Spleen (tissue), 11 donors: Measurements from ENCODE around the gene C11orf91. TPM values are rescaled to one million over a fixed set of nuclear protein-coding genes. Genes with fewer than 3 reads are reported as not detected.

Experiments
- DNase-seq: peaks from one replicate; pipeline ENCODE4 v3.0.0-alpha.2; 2020
- H3K27ac ChIP-seq, 8 donors: fragments of 200-600 bp; sonication (generic) in 7 of 8; 1 replicate in 4 of 8; 2 replicates in 4 of 8; pipeline versions ENCODE4 v1.5.0 to v1.8.0; 2016 to 2021; ENCODE audit warnings: inconsistent platforms in 4 of 8, mild to moderate bottlenecking in 4 of 8, moderate library complexity in 1 of 8
- H3K27me3 ChIP-seq, 7 donors: fragments of 200-600 bp; sonication (generic) in 6 of 7; replicated peaks in 1 of 7; 1 replicate in 4 of 7; 2 replicates in 3 of 7; pipeline versions ENCODE4 v1.5.0 to v1.8.0; 2016 to 2021; ENCODE audit warnings: inconsistent platforms in 3 of 7, mild to moderate bottlenecking in 1 of 7
- H3K36me3 ChIP-seq, 6 donors: fragments of 200-600 bp; sonication (generic) in 5 of 6; 1 replicate in 4 of 6; 2 replicates in 2 of 6; pipeline versions ENCODE4 v1.5.0 to v1.8.0; 2016 to 2021; ENCODE audit warnings: inconsistent platforms in 2 of 6
- H3K4me1 ChIP-seq, 6 donors: fragments of 200-600 bp; sonication (generic) in 5 of 6; 1 replicate in 3 of 6; 2 replicates in 3 of 6; pipeline versions ENCODE4 v1.5.0 to v1.8.0; 2016 to 2021; ENCODE audit warnings: inconsistent platforms in 3 of 6
- H3K4me3 ChIP-seq, 8 donors: fragments of 200-600 bp; sonication (generic) in 7 of 8; 1 replicate in 4 of 8; 2 replicates in 4 of 8; pipeline versions ENCODE4 v1.5.0 to v1.8.0; 2016 to 2021; ENCODE audit warnings: inconsistent platforms in 4 of 8, mild to moderate bottlenecking in 4 of 8, moderate library complexity in 2 of 8
- H3K9me3 ChIP-seq, 8 donors: fragments of 200-600 bp; sonication (generic) in 7 of 8; 1 replicate in 4 of 8; 2 replicates in 4 of 8; pipeline versions ENCODE4 v1.5.0 to v1.8.0; 2016 to 2021; ENCODE audit warnings: inconsistent platforms in 4 of 8
- POLR2A ChIP-seq, 3 donors: fragments of 450-650 bp; IDR thresholded peaks; one replicate each; pipeline ENCODE4 v1.5.1; 2017; ENCODE audit warnings: antibody characterized with exemption in 3 of 3, mild to moderate bottlenecking in 1 of 3
- POLR2AphosphoS5 ChIP-seq, 3 donors: sonication (generic); formaldehyde crosslinking; IDR thresholded peaks; one replicate each; pipeline ENCODE4 v1.5.1; 2017; ENCODE audit warnings: antibody characterized with exemption in 3 of 3
- WGBS, 5 donors: extraction: QIAGEN DNeasy Blood & Tissue Kit in 3 of 5; methylation state at CpG; one replicate each; pipeline versions ENCODE4 v1.1.5 to v1.1.7; 2013 to 2018; 5-methylcytosine and 5-hydroxymethylcytosine counted together
- intact Hi-C: fragments of 100-400 bp; cut with DNase I; formaldehyde crosslinking; loops from one replicate; pipeline ENCODE4 v1.15.0; 2023; ENCODE audit warnings: low total_unique reads
- polyA plus RNA-seq, 3 donors: library from polyadenylated mRNA; stranded (reverse); fragments of 200-250 nt; gene quantifications; one replicate each; pipeline ENCODE4 v1.2.1, GENCODE V29; 2013
- total RNA-seq, 7 donors: library from RNA; depleted of rRNA in 3 of 7; stranded (reverse); fragments of >200 nt in 3 of 7; fragmentation: NEBNext Ultra II Directional in 4 of 7; extraction: Animal tissue kit (Norgen Biotek cat#: 25700) in 4 of 7; gene quantifications; one replicate each; pipeline versions ENCODE4 v1.1.0 to v1.2.1, GENCODE V29; 2016 to 2021
- TF ChIP-seq, protein P1 (sequence below), 11 experiments: fragments of 200-600 bp in 7 of 11; fragments of 450-650 bp in 4 of 11; sonication (generic) in 4 of 11; IDR thresholded peaks in 8 of 11; conservative IDR thresholded peaks in 3 of 11; 1 replicate in 7 of 11; 2 replicates in 4 of 11; pipeline versions ENCODE4 v1.4.0 to v1.8.0; 2016 to 2021; ENCODE audit warnings: antibody characterized with exemption in 11 of 11, inconsistent platforms in 4 of 11, mild to moderate bottlenecking in 1 of 11
- donor health status: healthy with polysubstance abuse.
- donor health status: DM: no; HTN: no; CAD: no; lungs with moderate emphysema.
- donor health status: DM: no; HTN: no; CAD: no.
- donor health status: Bipolar disorder and iron deficiency.
- donor health status: healthy.
- donor health status: DM: no; HTN: no; CAD: no.
- donor health status: DM: yes; HTN: yes; CAD: no.

The C11orf91 gene
- total and polyA plus RNA-seq, 10 donors, result 0.85 TPM; not detected in 9

DNA sequence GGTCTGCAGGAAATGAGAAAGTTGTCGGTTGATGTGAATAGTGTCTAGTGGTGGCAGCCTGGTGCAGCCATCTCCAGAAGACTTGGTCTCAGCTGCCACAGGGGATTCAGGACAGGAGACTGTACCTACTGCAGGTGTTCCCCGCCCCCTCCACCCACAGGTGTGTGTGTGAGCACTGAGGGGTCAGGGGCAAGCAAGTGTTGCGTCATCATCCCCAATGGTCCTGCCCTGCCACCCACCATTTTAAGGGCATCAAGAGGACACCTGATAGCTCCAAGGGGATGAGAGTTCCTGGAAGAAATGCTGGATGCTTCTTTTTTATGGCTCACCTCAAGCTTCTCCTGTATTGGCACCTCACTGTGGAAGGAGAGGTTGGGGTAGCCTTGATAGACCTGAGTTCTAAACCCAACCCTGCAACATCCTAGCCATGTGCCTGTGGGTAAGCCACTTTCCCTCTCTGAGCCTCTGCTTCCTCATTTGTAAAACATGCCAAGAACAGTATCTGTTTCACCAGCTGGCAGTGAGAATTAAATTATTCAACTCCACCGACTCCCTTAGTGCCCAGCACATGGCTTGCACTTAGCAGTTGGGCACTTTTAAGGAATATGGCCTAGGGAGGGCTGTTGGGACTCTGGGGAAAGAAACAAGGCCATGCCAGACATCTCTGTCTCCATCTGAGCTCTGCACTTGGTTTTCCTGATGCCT lies 6.1 kb downstream of the C11orf91 start:
- TF ChIP-seq POLR2AphosphoS5 (IDR thresholded peaks at IDR 0.05) (no peak), POLR2A (IDR thresholded peaks at IDR 0.05) (no peak)
- TF ChIP-seq, protein P1, sequence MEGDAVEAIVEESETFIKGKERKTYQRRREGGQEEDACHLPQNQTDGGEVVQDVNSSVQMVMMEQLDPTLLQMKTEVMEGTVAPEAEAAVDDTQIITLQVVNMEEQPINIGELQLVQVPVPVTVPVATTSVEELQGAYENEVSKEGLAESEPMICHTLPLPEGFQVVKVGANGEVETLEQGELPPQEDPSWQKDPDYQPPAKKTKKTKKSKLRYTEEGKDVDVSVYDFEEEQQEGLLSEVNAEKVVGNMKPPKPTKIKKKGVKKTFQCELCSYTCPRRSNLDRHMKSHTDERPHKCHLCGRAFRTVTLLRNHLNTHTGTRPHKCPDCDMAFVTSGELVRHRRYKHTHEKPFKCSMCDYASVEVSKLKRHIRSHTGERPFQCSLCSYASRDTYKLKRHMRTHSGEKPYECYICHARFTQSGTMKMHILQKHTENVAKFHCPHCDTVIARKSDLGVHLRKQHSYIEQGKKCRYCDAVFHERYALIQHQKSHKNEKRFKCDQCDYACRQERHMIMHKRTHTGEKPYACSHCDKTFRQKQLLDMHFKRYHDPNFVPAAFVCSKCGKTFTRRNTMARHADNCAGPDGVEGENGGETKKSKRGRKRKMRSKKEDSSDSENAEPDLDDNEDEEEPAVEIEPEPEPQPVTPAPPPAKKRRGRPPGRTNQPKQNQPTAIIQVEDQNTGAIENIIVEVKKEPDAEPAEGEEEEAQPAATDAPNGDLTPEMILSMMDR (IDR thresholded peaks at IDR 0.05 in 8 of 11, conservative IDR thresholded peaks at IDR 0.05 in 3 of 11), result no peak
- H3K4me3 ChIP-seq, result no peak overlapping the region
- H3K4me1 ChIP-seq, result peaks cover 0 to 33% (median 12%) of the 10 kb centered on the region in 6 donors
- H3K27me3 ChIP-seq, result no peaks in the 10 kb centered on the region
- WGBS, 5 donors, result 77 to 87% (median 79%) methylated on average over 3 to 4 of the region's 4 CpGs
- intact Hi-C loops, result no loop called here
- DNase-seq, result no peak
- H3K9me3 ChIP-seq, result no peaks in the 10 kb centered on the region
- H3K27ac ChIP-seq, result no peak overlapping the region
- no peaks in the 10 kb centered on the region for H3K36me3 ChIP-seq

DNA sequence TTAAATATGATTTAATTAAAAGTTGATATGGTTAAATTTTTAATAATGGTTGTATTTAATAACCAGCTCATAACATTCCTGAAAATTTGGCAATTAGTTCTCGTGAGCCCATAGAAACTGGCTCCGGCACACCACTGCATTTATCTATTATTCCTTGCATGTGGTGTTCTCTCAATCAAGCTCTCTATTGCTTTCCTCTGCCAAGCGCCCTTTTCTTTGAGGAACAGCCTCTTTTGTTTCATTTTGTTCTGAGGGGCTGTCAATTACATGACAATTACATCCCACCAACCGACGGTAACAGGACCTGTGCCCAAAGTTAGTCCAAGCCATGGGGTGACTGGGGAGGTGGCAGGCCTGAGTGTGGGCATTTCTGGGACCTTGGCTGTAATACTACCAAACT lies 8.1 kb downstream of the C11orf91 start:
- Histone ChIP-seq H3K4me3 (no peak overlapping the region), H3K27me3 (no peaks in the 10 kb centered on the region), H3K9me3 (peaks cover 0 to 4% (median 2%) of the 10 kb centered on the region in 8 donors), H3K27ac (peak overlapping the region; percentile 53 to 84 (median 73)), H3K4me1 (peaks cover 0 to 36% (median 10%) of the 10 kb centered on the region in 6 donors), H3K36me3 (no peaks in the 10 kb centered on the region)
- intact Hi-C loops, result no loop called here
- 76 to 84% (median 78%) methylated on average over 5 of the region's 5 CpGs for WGBS, 5 donors
- no peak for DNase-seq
- TF ChIP-seq POLR2AphosphoS5 (IDR thresholded peaks at IDR 0.05) (no peak), POLR2A (IDR thresholded peaks at IDR 0.05) (no peak)
- TF ChIP-seq, protein P1 (IDR thresholded peaks at IDR 0.05 in 8 of 11, conservative IDR thresholded peaks at IDR 0.05 in 3 of 11), result no peak

DNA sequence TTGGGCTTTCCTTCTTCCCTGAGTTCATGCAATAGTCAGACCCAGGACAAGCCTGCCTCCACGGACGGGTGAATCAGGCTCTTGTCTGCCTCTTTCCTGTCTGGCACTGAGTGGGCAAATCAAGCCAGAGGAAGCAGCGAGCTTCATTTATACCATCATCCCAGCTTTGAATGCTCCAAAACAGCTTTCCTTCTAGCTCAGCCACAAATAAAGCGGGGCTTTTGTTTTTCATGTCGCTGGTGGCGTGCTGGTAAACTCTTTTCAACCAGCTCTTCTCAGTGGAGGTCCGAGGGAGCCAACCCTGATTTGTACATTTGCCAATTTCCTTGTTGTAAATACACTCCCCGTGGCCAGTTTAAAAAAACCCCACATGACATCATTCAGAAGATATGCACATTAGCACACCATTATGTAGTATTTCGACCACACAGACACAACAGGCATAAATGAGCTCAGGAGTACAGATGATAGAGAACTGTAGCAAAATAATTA lies 8.6 kb downstream of the C11orf91 start:
- intact Hi-C loops, result no loop called here
- Histone ChIP-seq H3K4me1 (peaks cover 0 to 36% (median 10%) of the 10 kb centered on the region in 6 donors), H3K27ac (peak overlapping the region; percentile 53 to 84 (median 73)), H3K36me3 (no peaks in the 10 kb centered on the region), H3K4me3 (no peak overlapping the region), H3K27me3 (no peaks in the 10 kb centered on the region), H3K9me3 (peaks cover 0 to 9% (median 6%) of the 10 kb centered on the region in 8 donors)
- TF ChIP-seq POLR2A (IDR thresholded peaks at IDR 0.05), result no peak
- TF ChIP-seq, protein P1 (IDR thresholded peaks at IDR 0.05 in 8 of 11, conservative IDR thresholded peaks at IDR 0.05 in 3 of 11), result no peak
- peak in 1 of 3 donors; percentile 39 for TF ChIP-seq POLR2AphosphoS5 (IDR thresholded peaks at IDR 0.05)
- WGBS, 5 donors, result 44 to 60% (median 52%) methylated on average over 9 of the region's 9 CpGs
- no peak for DNase-seq
